H1 (cell line): ENCODE measurements around the gene PLEKHG4. TPM values are rescaled to one million over a fixed set of nuclear protein-coding genes. Genes with fewer than 3 reads are reported as not detected.

Experiments
- CTCF ChIA-PET: fragments of 300-600 bp; sonication (Branson Sonifier 250); formaldehyde crosslinking; loops from one replicate; lab custom pipeline; 2021; ENCODE audit not compliant: partially characterized antibody; lab: Charles Lee
- POLR2A ChIA-PET: fragments of 300-600 bp; sonication (Branson Sonifier 250); formaldehyde crosslinking; loops from one replicate; lab custom pipeline; 2021; ENCODE audit warnings: inconsistent platforms; ENCODE audit not compliant: partially characterized antibody; lab: Charles Lee
- DNase-seq, 2 experiments: peaks; one replicate each; pipeline versions ENCODE4 v3.0.0 to v3.0.0-alpha.2; 2010 to 2022; ENCODE audit warnings: low spot score in 2 of 2, low read depth in 1 of 2, mixed read lengths in 1 of 2
- FAIRE-seq: peaks from 2 replicates; lab custom pipeline; 2011; peaks lifted over from hg19 to GRCh38; lab: Jason Lieb, UNC
- H2AFZ ChIP-seq: 2 replicates; pipeline ENCODE4 v1.8.1; 2012; ENCODE audit warnings: low read length, inconsistent platforms
- H2AK5ac ChIP-seq: 2 replicates; pipeline ENCODE4 v1.6.1; 2013; ENCODE audit warnings: low read depth, low read length
- H2BK120ac ChIP-seq: replicated peaks from 2 replicates; pipeline ENCODE3; 2013; ENCODE audit warnings: low read depth, low read length, inconsistent platforms
- H2BK12ac ChIP-seq: 2 replicates; pipeline ENCODE4 v1.6.1; 2013; ENCODE audit warnings: low read depth, low read length
- H2BK15ac ChIP-seq: 2 replicates; pipeline ENCODE4 v1.6.1; 2013; ENCODE audit warnings: low read length
- H2BK20ac ChIP-seq: 2 replicates; pipeline ENCODE4 v1.6.1; 2013; ENCODE audit warnings: low read length
- H2BK5ac ChIP-seq: 2 replicates; pipeline ENCODE4 v1.6.1; 2013; ENCODE audit warnings: low read depth, low read length
- H3K14ac ChIP-seq: 2 replicates; pipeline ENCODE4 v1.6.1; 2013; ENCODE audit warnings: inconsistent platforms; ENCODE audit not compliant: insufficient read length
- H3K18ac ChIP-seq: 2 replicates; pipeline ENCODE4 v1.6.1; 2013; ENCODE audit warnings: low read length; ENCODE audit errors: extremely low read depth
- H3K23ac ChIP-seq: 2 replicates; pipeline ENCODE4 v1.6.1; 2013; ENCODE audit warnings: inconsistent platforms; ENCODE audit not compliant: insufficient read length
- H3K23me2 ChIP-seq: 2 replicates; pipeline ENCODE4 v1.6.1; 2013; ENCODE audit warnings: low read depth, low read length
- H3K27ac ChIP-seq: 2 replicates; pipeline ENCODE4 v1.6.1; 2011; ENCODE audit warnings: low read depth, low read length, inconsistent platforms
- H3K27me3 ChIP-seq, 4 experiments: replicated peaks in 1 of 4; 1 replicate in 1 of 4; 2 replicates in 3 of 4; pipeline versions ENCODE4 v1.6.1 to v1.8.1; 2011 to 2013; ENCODE audit warnings: low read length in 3 of 4, mild to moderate bottlenecking in 3 of 4, inconsistent platforms in 2 of 4, mixed read lengths in 2 of 4, moderate library complexity in 1 of 4; ENCODE audit not compliant: control insufficient read depth in 3 of 4, insufficient read depth in 3 of 4; ENCODE audit errors: extremely low read depth in 1 of 4
- H3K36me3 ChIP-seq, 4 experiments: 2 replicates each; pipeline versions ENCODE4 v1.6.1 to v1.8.1; 2011 to 2013; ENCODE audit warnings: mild to moderate bottlenecking in 4 of 4, low read length in 3 of 4, moderate library complexity in 2 of 4, control low read depth in 1 of 4, inconsistent platforms in 1 of 4; ENCODE audit not compliant: insufficient read depth in 4 of 4, control insufficient read depth in 2 of 4
- H3K4ac ChIP-seq: replicated peaks from 2 replicates; pipeline ENCODE3; 2013; ENCODE audit warnings: low read length, low read depth, mixed read lengths, inconsistent platforms; ENCODE audit not compliant: insufficient read length
- H3K4me1 ChIP-seq, 4 experiments: replicated peaks in 1 of 4; 1 replicate in 1 of 4; 2 replicates in 3 of 4; pipeline versions ENCODE4 v1.6.1 to v1.8.1; 2011 to 2013; ENCODE audit warnings: low read length in 3 of 4, inconsistent platforms in 2 of 4, mixed read lengths in 1 of 4; ENCODE audit not compliant: insufficient read depth in 4 of 4, control insufficient read depth in 3 of 4
- H3K4me2 ChIP-seq, 2 experiments: 2 replicates each; pipeline versions ENCODE4 v1.6.1 to v1.8.1; 2011 to 2013; ENCODE audit warnings: low read depth in 2 of 2, low read length in 2 of 2, control low read depth in 1 of 2, inconsistent platforms in 1 of 2, mild to moderate bottlenecking in 1 of 2; ENCODE audit not compliant: insufficient read depth in 1 of 2
- H3K4me3 ChIP-seq, 4 experiments: fragments of 200-600, 300-600 bp in 1 of 4; sonication (generic), shearing (Covaris generic), sonication (Bioruptor Twin) in 1 of 4; 2 replicates each; pipeline versions ENCODE4 v1.5.1 to v1.8.1; 2011 to 2016; ENCODE audit warnings: low read length in 4 of 4, low read depth in 3 of 4, control low read depth in 2 of 4, inconsistent platforms in 2 of 4, mild to moderate bottlenecking in 2 of 4, mixed read lengths in 1 of 4, moderate library complexity in 1 of 4; ENCODE audit not compliant: insufficient read depth in 2 of 4; ENCODE audit errors: extremely low read depth in 1 of 4
- H3K56ac ChIP-seq: replicated peaks from 2 replicates; pipeline ENCODE3; 2013; ENCODE audit warnings: low read depth, mild to moderate bottlenecking, mixed read lengths, low read length, inconsistent platforms; ENCODE audit not compliant: insufficient read length
- H3K79me1 ChIP-seq: 2 replicates; pipeline ENCODE4 v1.6.1; 2013; ENCODE audit warnings: low read depth, low read length, control low read depth
- H3K79me2 ChIP-seq, 2 experiments: 2 replicates each; pipeline versions ENCODE4 v1.6.1 to v1.8.1; 2012 to 2013; ENCODE audit warnings: low read length in 2 of 2, mild to moderate bottlenecking in 2 of 2, inconsistent platforms in 1 of 2; ENCODE audit not compliant: insufficient read depth in 2 of 2, control insufficient read depth in 1 of 2
- H3K9ac ChIP-seq, 4 experiments: replicated peaks in 1 of 4; 1 replicate in 1 of 4; 2 replicates in 3 of 4; pipeline versions ENCODE4 v1.6.1 to v1.8.1; 2011 to 2013; ENCODE audit warnings: low read depth in 3 of 4, low read length in 3 of 4, control low read depth in 2 of 4, mild to moderate bottlenecking in 2 of 4, moderate library complexity in 2 of 4, inconsistent platforms in 1 of 4; ENCODE audit errors: extremely low read depth in 1 of 4
- H3K9me3 ChIP-seq, 2 experiments: 2 replicates each; pipeline versions ENCODE4 v1.6.1 to v1.8.1; 2012 to 2013; ENCODE audit warnings: mild to moderate bottlenecking in 2 of 2, moderate library complexity in 2 of 2, control low read depth in 1 of 2, inconsistent platforms in 1 of 2, low read depth in 1 of 2, low read length in 1 of 2, mixed read lengths in 1 of 2; ENCODE audit not compliant: insufficient read depth in 2 of 2
- H4K20me1 ChIP-seq, 2 experiments: replicated peaks in 1 of 2; 2 replicates each; pipeline versions ENCODE3 to v1.8.1; 2011 to 2013; ENCODE audit warnings: inconsistent platforms in 2 of 2, low read length in 2 of 2, mild to moderate bottlenecking in 1 of 2; ENCODE audit not compliant: insufficient read depth in 2 of 2, control insufficient read depth in 1 of 2
- H4K5ac ChIP-seq: 2 replicates; pipeline ENCODE4 v1.6.1; 2013; ENCODE audit warnings: low read length, low read depth, mixed read lengths, inconsistent platforms; ENCODE audit not compliant: insufficient read length
- H4K8ac ChIP-seq: 2 replicates; pipeline ENCODE4 v1.8.0; 2013; ENCODE audit warnings: mild to moderate bottlenecking, moderate library complexity, low read length, inconsistent platforms; ENCODE audit not compliant: insufficient read depth; ENCODE audit errors: extremely low read depth
- H4K91ac ChIP-seq: replicated peaks from 2 replicates; pipeline ENCODE3; 2013; ENCODE audit warnings: low read length, mixed read lengths, inconsistent platforms; ENCODE audit not compliant: insufficient read length
- CHD2 ChIP-seq: IDR thresholded peaks from 2 replicates; pipeline ENCODE4 v1.6.1; 2012; ENCODE audit warnings: low read length, improper control_type of control experiment
- KDM1A ChIP-seq: fragments of 200-600, 300-600 bp; sonication (generic); IDR thresholded peaks from 2 replicates; pipeline ENCODE4 v1.7.1; 2016; ENCODE audit warnings: mild to moderate bottlenecking, low read length, borderline replicate concordance
- KDM4A ChIP-seq: IDR thresholded peaks from one replicate; pipeline ENCODE4 v1.7.1; 2012; ENCODE audit warnings: low read depth, mild to moderate bottlenecking, moderate library complexity, low read length, inconsistent platforms; ENCODE audit not compliant: severe bottlenecking
- KDM5A ChIP-seq: fragments of 200-600 bp; IDR thresholded peaks from 2 replicates; pipeline ENCODE4 v1.7.1; 2012; ENCODE audit warnings: mild to moderate bottlenecking, low read length, inconsistent platforms, mixed read lengths
- NANOG ChIP-seq: IDR thresholded peaks from 2 replicates; pipeline ENCODE4 v1.6.1; 2011; ENCODE audit warnings: low read length, low read depth, mild to moderate bottlenecking, inconsistent platforms; ENCODE audit not compliant: insufficient read depth, poor library complexity, severe bottlenecking
- PHF8 ChIP-seq: fragments of 200-600 bp; sonication (generic); conservative IDR thresholded peaks from 2 replicates; pipeline ENCODE4 v1.7.1; 2012; ENCODE audit warnings: low read depth, mild to moderate bottlenecking, inconsistent platforms, low read length, moderate library complexity
- SIN3A ChIP-seq, 2 experiments: IDR thresholded peaks in 1 of 2; conservative IDR thresholded peaks in 1 of 2; 2 replicates each; pipeline ENCODE4 v1.6.1; 2011 to 2012; ENCODE audit warnings: low read length in 2 of 2, improper control_type of control experiment in 1 of 2, low read depth in 1 of 2, mild to moderate bottlenecking in 1 of 2
- SP2 ChIP-seq: IDR thresholded peaks from 2 replicates; pipeline ENCODE4 v1.6.1; 2012; ENCODE audit warnings: mild to moderate bottlenecking, low read length, inconsistent platforms
- SP4 ChIP-seq: IDR thresholded peaks from 2 replicates; pipeline ENCODE4 v1.6.1; 2012; ENCODE audit warnings: low read length, inconsistent platforms
- TCF12 ChIP-seq: IDR thresholded peaks from 2 replicates; pipeline ENCODE4 v1.6.1; 2011; ENCODE audit warnings: low read depth, mild to moderate bottlenecking, low read length
- WGBS, 2 experiments: shearing (Covaris generic) in 1 of 2; methylation state at CpG; one replicate each; pipeline versions ENCODE4 v1.1.6 to v1.1.7; 2013 to 2015; ENCODE audit warnings: low lambda C conversion rate in 2 of 2, mixed read lengths in 2 of 2, inconsistent platforms in 1 of 2, low coverage in 1 of 2, missing lambda C conversion rate in 1 of 2; ENCODE audit not compliant: insufficient replicate concordance in 2 of 2, insufficient coverage in 1 of 2, insufficient read length in 1 of 2; ENCODE audit errors: extremely low coverage in 1 of 2, missing lambda C conversion rate in 1 of 2; 5-methylcytosine and 5-hydroxymethylcytosine counted together
- polyA plus RNA-seq, 7 experiments: library from polyadenylated mRNA; depleted of rRNA in 3 of 7; stranded (reverse) in 5 of 7; unstranded in 2 of 7; fragments of >200 nt in 5 of 7; fragments of 200-250 nt in 2 of 7; gene quantifications; 1 replicate in 5 of 7; 2 replicates in 1 of 7; 4 replicates in 1 of 7; pipeline versions ENCODE4 v1.2.1 to v1.2.3, GENCODE V29; 2011 to 2013; ENCODE audit warnings: missing spikeins in 2 of 7, mixed read lengths in 2 of 7
- total RNA-seq: library from RNA; stranded (reverse); fragmentation: NEBNext Ultra II Directional; extraction: Animal tissue kit (Norgen Biotek cat#: 25700); gene quantifications from 2 replicates; pipeline ENCODE4 v1.2.1, GENCODE V29; 2021
- TF ChIP-seq, protein P1 (sequence below): IDR thresholded peaks from 2 replicates; pipeline ENCODE4 v1.6.1; 2011; ENCODE audit warnings: low read depth, mild to moderate bottlenecking, low read length; ENCODE audit not compliant: insufficient read depth

The PLEKHG4 gene
- total and polyA plus RNA-seq, 2 of the 8 experiments (the other 6 are each of a cell fraction or from before 2014, with no cell fraction given), result 7.7 to 11.1 TPM

DNA sequence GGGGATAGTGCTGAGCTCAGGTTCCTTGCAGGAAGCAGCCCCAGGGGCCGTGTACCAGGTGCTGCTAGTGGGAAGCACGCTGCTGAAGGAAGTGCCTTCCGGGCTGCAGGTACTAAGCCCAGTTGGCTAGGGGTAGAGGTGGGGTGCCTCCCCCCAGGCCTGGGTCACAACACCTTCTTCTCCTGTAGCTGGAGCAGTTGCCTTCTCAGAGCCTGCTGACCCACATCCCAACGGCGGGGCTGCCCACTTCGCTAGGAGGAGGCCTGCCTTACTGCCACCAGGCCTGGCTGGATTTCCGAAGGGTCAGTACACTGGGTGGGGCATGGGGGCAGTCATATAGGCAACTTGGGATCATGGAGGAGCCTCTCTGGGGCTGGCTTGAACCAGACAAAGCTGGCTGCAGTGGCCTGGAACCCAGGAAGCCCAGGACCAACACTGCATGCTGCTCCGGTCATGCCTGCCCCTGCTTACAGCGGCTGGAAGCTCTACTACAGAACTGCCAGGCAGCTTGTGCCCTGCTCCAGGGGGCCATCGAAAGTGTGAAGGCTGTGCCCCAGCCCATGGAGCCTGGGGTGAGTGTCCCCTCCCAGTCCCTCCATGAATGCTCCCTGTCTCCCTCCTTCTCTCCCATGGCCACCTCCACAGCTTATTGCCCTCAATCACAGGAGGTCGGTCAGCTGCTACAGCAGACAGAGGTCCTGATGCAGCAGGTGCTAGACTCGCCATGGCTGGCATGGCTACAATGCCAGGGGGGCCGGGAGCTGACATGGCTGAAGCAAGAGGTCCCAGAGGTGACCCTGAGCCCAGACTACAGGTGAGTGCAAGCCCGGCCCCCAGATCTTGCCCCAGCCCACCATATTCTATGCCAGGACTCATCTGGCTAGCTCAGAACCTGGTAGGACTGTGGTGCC, 2.5 kb downstream of the PLEKHG4 start:
- Histone ChIP-seq H4K8ac (no peak overlapping the region), H3K9ac (no peak overlapping the region), H3K79me2 (no peaks in the 10 kb centered on the region), H3K4me2 (no peak overlapping the region), H3K23ac (no peak overlapping the region), H3K23me2 (peaks cover 4% of the 10 kb centered on the region; the same call in 1 of the 2 replicates), H3K4me3 (no peak overlapping the region), H2BK20ac (no peak overlapping the region), H2AFZ (no peak overlapping the region), H3K27ac (no peak overlapping the region), H3K79me1 (no peaks in the 10 kb centered on the region), H3K4ac (no peak overlapping the region), H3K9me3 (no peaks in the 10 kb centered on the region), H3K18ac (no peak overlapping the region), H3K27me3 (peaks cover 0 to 15% (median 12%) of the 10 kb centered on the region in 4 experiments; a peak in 5 of 7 replicates), H4K91ac (no peak overlapping the region), H2BK120ac (no peak overlapping the region), H3K36me3 (no peaks in the 10 kb centered on the region), H4K20me1 (peaks cover 2 to 9% of the 10 kb centered on the region in 2 experiments), H3K14ac (no peak overlapping the region), H2BK5ac (no peak overlapping the region), H3K4me1 (peaks cover 0 to 2% (median 0%) of the 10 kb centered on the region in 4 experiments; a peak in 1 of 7 replicates), H2AK5ac (no peak overlapping the region), H4K5ac (no peak overlapping the region), H3K56ac (no peak overlapping the region), H2BK12ac (no peak overlapping the region), H2BK15ac (no peak overlapping the region)
- WGBS, 2 experiments, result 89% methylated on average over 13 of the region's 14 CpGs; no CpG with 5 or more reads in 1 of the 2 experiments
- FAIRE-seq (no peak), DNase-seq (no peak)
- ChIA-PET CTCF (interaction anchor here (0.6 to 10.5 kb wide), 27 partner anchors 9 to 199 kb away, joined by 3 to 217 read pairs (median 5); partner anchors contain the start of genes ATP6V0D1, FHOD1, KCTD19 and LRRC36), POLR2A (interaction anchor here (1.0 to 2.8 kb wide), 5 partner anchors 11 to 33 kb away, joined by 3 to 12 read pairs (median 4); partner anchors contain the start of genes FHOD1 and SLC9A5)
- no peak for TF ChIP-seq NANOG
- TF ChIP-seq SIN3A (conservative IDR thresholded peaks at IDR 0.05 in 1 of 2, IDR thresholded peaks at IDR 0.05 in 1 of 2; ENCODE audit: low read depth in 1 of 2, low read length in 2 of 2), result no peak
- TF ChIP-seq CHD2, result no peak
- TF ChIP-seq PHF8, result no peak
- TF ChIP-seq TCF12, result no peak
- TF ChIP-seq, protein P1, sequence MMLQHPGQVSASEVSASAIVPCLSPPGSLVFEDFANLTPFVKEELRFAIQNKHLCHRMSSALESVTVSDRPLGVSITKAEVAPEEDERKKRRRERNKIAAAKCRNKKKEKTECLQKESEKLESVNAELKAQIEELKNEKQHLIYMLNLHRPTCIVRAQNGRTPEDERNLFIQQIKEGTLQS, result no peak
- no peak for TF ChIP-seq SP4
- no peak for TF ChIP-seq KDM1A
- TF ChIP-seq KDM4A, result no peak
- TF ChIP-seq KDM5A, result no peak
- no peak for TF ChIP-seq SP2
